ENCODE measurements around the gene EMSY. TPM values are rescaled to one million over a fixed set of nuclear protein-coding genes. Genes with fewer than 3 reads are reported as not detected.

Gene EMSY
- total and polyA plus RNA-seq, 11 donors, result 5.8 to 37.6 (median 16.6) TPM

DNA sequence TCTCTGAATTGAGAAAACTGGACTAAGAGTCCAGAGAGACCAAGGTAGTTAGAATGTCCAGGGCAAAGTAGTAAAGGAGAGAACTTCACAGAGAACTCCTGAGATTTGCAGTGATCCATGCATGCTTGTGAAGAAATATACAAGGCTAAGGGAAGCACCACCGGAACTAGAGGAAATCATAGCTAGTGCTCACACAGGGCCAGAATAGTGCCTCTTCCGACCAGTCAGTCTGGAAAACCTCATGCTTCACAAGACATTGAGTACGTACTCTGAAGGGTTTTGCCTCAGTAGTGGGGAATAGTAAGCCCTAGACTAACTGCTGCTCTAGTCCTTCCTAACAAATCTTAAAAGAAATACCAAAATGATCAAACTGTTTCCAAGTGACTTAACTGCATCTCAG, 117.7 kb downstream of the EMSY start:
- intact Hi-C loops (cut with DNase I), result no loop called here
- Histone ChIP-seq H3K9me3 (no peaks in the 10 kb centered on the region), H3K36me3 (no peaks in the 10 kb centered on the region), H3K4me3 (no peak overlapping the region), H3K4me1 (peaks cover 0 to 16% (median 9%) of the 10 kb centered on the region in 12 donors), H3K27me3 (no peaks in the 10 kb centered on the region), H3K27ac (no peak overlapping the region)
- ATAC-seq (no peak), DNase-seq (no peak)
- WGBS, 4 donors, result 69 to 77% (median 76%) methylated on average over 3 of the region's 3 CpGs
- TF ChIP-seq, protein P1, sequence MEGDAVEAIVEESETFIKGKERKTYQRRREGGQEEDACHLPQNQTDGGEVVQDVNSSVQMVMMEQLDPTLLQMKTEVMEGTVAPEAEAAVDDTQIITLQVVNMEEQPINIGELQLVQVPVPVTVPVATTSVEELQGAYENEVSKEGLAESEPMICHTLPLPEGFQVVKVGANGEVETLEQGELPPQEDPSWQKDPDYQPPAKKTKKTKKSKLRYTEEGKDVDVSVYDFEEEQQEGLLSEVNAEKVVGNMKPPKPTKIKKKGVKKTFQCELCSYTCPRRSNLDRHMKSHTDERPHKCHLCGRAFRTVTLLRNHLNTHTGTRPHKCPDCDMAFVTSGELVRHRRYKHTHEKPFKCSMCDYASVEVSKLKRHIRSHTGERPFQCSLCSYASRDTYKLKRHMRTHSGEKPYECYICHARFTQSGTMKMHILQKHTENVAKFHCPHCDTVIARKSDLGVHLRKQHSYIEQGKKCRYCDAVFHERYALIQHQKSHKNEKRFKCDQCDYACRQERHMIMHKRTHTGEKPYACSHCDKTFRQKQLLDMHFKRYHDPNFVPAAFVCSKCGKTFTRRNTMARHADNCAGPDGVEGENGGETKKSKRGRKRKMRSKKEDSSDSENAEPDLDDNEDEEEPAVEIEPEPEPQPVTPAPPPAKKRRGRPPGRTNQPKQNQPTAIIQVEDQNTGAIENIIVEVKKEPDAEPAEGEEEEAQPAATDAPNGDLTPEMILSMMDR (IDR thresholded peaks at IDR 0.05), result no peak
- no peak for TF ChIP-seq POLR2A (IDR thresholded peaks at IDR 0.05)

DNA sequence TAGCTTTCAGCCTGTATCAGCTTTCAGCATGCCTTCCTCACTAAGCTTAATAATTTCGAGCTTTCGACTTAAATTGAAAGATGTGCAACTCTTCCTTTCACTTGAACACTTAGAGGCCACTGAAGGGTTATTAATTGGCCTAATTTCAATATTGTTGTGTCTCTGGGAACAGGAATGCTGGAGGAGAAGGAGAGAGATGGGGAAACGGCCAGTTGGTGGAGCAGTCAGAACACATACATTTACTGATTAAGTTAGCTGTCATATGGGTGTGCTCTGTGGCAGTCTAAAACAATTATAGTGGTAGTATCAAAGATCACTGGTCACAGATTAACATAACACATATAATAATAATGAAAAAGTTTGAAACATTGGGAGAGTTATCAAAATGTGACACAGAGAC, 119.5 kb downstream of the EMSY start:
- intact Hi-C loops (cut with DNase I), result no loop called here
- Histone ChIP-seq H3K4me1 (peaks cover 0 to 16% (median 9%) of the 10 kb centered on the region in 12 donors), H3K9me3 (no peaks in the 10 kb centered on the region), H3K27me3 (no peaks in the 10 kb centered on the region), H3K27ac (no peak overlapping the region), H3K4me3 (no peak overlapping the region), H3K36me3 (no peaks in the 10 kb centered on the region)
- DNase-seq (no peak), ATAC-seq (no peak)
- TF ChIP-seq, protein P1 (IDR thresholded peaks at IDR 0.05), result peak in 2 of 12 donors; percentile 14 to 33
- no peak for TF ChIP-seq POLR2A (IDR thresholded peaks at IDR 0.05)
- WGBS, 4 donors, result 53 to 77% (median 65%) methylated on average over 3 of the region's 3 CpGs

DNA sequence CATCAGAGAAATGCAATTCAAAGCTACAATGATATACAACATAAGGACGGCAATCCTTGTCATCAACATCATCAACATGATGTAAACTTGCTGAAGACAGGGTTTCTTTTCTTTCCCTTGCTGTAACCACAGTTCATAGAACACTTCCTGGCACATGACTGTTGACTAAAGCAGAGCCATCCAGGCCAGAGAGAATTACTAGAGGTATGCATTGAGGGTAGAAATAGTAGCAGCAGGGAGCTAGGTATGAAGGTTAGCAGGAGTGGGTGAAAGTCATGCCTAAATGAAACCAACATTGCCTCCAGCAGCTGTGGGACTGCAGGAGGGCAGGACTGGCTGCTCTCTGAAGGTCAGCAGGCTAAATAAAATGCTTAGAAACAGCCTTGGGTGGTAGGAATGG, 122.0 kb downstream of the EMSY start:
- Histone ChIP-seq H3K4me3 (no peak overlapping the region), H3K27ac (no peak overlapping the region), H3K9me3 (no peaks in the 10 kb centered on the region), H3K4me1 (no peaks in the 10 kb centered on the region), H3K36me3 (no peaks in the 10 kb centered on the region), H3K27me3 (no peaks in the 10 kb centered on the region)
- intact Hi-C loops (cut with DNase I), result no loop called here
- no peak for ATAC-seq
- TF ChIP-seq, protein P1 (IDR thresholded peaks at IDR 0.05), result no peak
- TF ChIP-seq POLR2A (IDR thresholded peaks at IDR 0.05), result no peak
- DNase-seq, result no peak
- WGBS, 4 donors, result 0 to 49% (median 0%) methylated on average over 1 of the region's 1 CpG

DNA sequence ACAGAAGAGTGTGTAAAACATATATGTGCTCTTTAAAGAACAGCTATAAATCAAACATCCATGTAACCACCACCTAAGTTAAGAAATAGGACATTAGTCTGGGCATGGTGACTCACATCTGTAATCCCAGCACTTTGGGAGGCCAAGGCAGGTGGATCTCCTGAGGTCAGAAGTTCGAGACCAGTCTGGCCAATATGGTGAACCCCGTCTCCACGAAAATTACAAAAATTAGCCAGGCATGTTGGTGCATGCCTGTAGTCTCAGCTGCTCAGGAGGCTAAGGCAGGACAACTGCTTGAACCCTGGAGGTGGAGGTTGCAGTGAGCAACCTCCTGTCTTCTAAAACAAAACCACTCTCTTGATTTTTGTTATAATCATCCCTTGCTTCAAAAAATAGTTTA, 122.4 kb downstream of the EMSY start:
- DNase-seq, result no peak
- intact Hi-C loops (cut with DNase I), result no loop called here

More for the DNA sequence above, 122.4 kb downstream of the EMSY start:
- H3K9me3 ChIP-seq, result no peaks in the 10 kb centered on the region
- no peak for TF ChIP-seq POLR2A (IDR thresholded peaks at IDR 0.05)
- TF ChIP-seq, protein P1 (IDR thresholded peaks at IDR 0.05), result no peak
- no peak for ATAC-seq
- H3K4me3 ChIP-seq, result no peak overlapping the region
- no peaks in the 10 kb centered on the region for H3K4me1 ChIP-seq
- no peak overlapping the region for H3K27ac ChIP-seq
- 95 to 99% (median 96%) methylated on average over 3 of the region's 3 CpGs for WGBS, 4 donors
- H3K36me3 ChIP-seq, result no peaks in the 10 kb centered on the region
- H3K27me3 ChIP-seq, result no peaks in the 10 kb centered on the region
